ENCODE data around the gene PNPLA5. TPM values are rescaled to one million over a fixed set of nuclear protein-coding genes. Genes with fewer than 3 reads are reported as not detected.

The PNPLA5 gene
- total and polyA plus RNA-seq, 2 of the 8 experiments (the other 6 are each of a cell fraction or from before 2014, with no cell fraction given) = 3.9 to 6.8 TPM

- POLR2A ChIA-PET (ENCODE audit: partially characterized antibody) = no interaction called here
- H4K8ac ChIP-seq (ENCODE audit: extremely low read depth, insufficient read depth, low read length) = no peak overlapping the region
- H3K4me2 ChIP-seq (ENCODE audit: insufficient read depth in 1 of 2, low read depth in 2 of 2, low read length in 2 of 2) = no peak overlapping the region
Measured at GRCh38 chr22:43919106-43919973, 27.5 kb upstream of the PNPLA5 start.

More at GRCh38 chr22:43919106-43919973, 27.5 kb upstream of the PNPLA5 start:
- H2BK15ac ChIP-seq (ENCODE audit: low read length) = no peak overlapping the region
- no peak overlapping the region for H3K56ac ChIP-seq (replicated peaks; ENCODE audit: insufficient read length, low read depth, low read length)
- no peak overlapping the region for H3K27ac ChIP-seq (ENCODE audit: low read depth, low read length)
- H3K23ac ChIP-seq (ENCODE audit: insufficient read length) = no peak overlapping the region
- DNase-seq (ENCODE audit: low read depth in 1 of 2, low spot score in 2 of 2) (no peak), FAIRE-seq (no peak)
- no peak overlapping the region for H3K14ac ChIP-seq (ENCODE audit: insufficient read length)
- no peaks in the 10 kb centered on the region for H4K20me1 ChIP-seq (replicated peaks in 1 of 2; ENCODE audit: control insufficient read depth in 1 of 2, insufficient read depth in 2 of 2, low read length in 2 of 2)
- H3K79me1 ChIP-seq (ENCODE audit: low read depth, low read length) = no peaks in the 10 kb centered on the region; the same call in 1 of the 2 replicates
- no peaks in the 10 kb centered on the region; a peak in 1 of 7 replicates for H3K27me3 ChIP-seq (replicated peaks in 1 of 4; ENCODE audit: control insufficient read depth in 3 of 4, extremely low read depth in 1 of 4, insufficient read depth in 3 of 4, low read length in 3 of 4)
- H3K36me3 ChIP-seq (ENCODE audit: control insufficient read depth in 2 of 4, insufficient read depth in 4 of 4, low read length in 3 of 4) = no peaks in the 10 kb centered on the region
- no peak overlapping the region; the same call in 1 of the 2 replicates for H2AK5ac ChIP-seq (ENCODE audit: low read depth, low read length)
- no peak overlapping the region for H2BK5ac ChIP-seq (ENCODE audit: low read depth, low read length)
- H3K9ac ChIP-seq (replicated peaks in 1 of 4; ENCODE audit: extremely low read depth in 1 of 4, low read depth in 3 of 4, low read length in 3 of 4) = no peak overlapping the region
- H2BK12ac ChIP-seq (ENCODE audit: low read depth, low read length) = no peak overlapping the region
- H3K9me3 ChIP-seq (ENCODE audit: insufficient read depth in 2 of 2, low read depth in 1 of 2, low read length in 1 of 2) = peaks cover 0 to 4% of the 10 kb centered on the region in 2 experiments; a peak in 1 of 4 replicates
- H3K79me2 ChIP-seq (ENCODE audit: control insufficient read depth in 1 of 2, insufficient read depth in 2 of 2, low read length in 2 of 2) = no peaks in the 10 kb centered on the region
- H3K18ac ChIP-seq (ENCODE audit: extremely low read depth, low read length) = no peak overlapping the region
- no peak overlapping the region for H2BK20ac ChIP-seq (ENCODE audit: low read length)
- WGBS, 2 experiments (ENCODE audit: extremely low coverage in 1 of 2, insufficient coverage in 1 of 2, insufficient read length in 1 of 2, insufficient replicate concordance in 2 of 2, low coverage in 1 of 2, low lambda C conversion rate in 2 of 2, missing lambda C conversion rate in 1 of 2) = 82% methylated on average over 16 of the region's 16 CpGs; no CpG with 5 or more reads in 1 of the 2 experiments
- H3K4me1 ChIP-seq (replicated peaks in 1 of 4; ENCODE audit: control insufficient read depth in 3 of 4, insufficient read depth in 4 of 4, low read length in 3 of 4) = peaks cover 4 to 10% (median 5%) of the 10 kb centered on the region in 4 experiments
- H3K4me3 ChIP-seq (ENCODE audit: extremely low read depth in 1 of 4, insufficient read depth in 2 of 4, low read depth in 3 of 4, low read length in 4 of 4) = no peak overlapping the region
- H3K4ac ChIP-seq (replicated peaks; ENCODE audit: insufficient read length, low read depth, low read length) = no peak overlapping the region
- no peak overlapping the region for H2AFZ ChIP-seq (ENCODE audit: low read length)
- H4K91ac ChIP-seq (replicated peaks; ENCODE audit: insufficient read length, low read length) = peak overlapping the region; percentile 82
- no peak overlapping the region for H4K5ac ChIP-seq (ENCODE audit: insufficient read length, low read depth, low read length)
- CTCF ChIA-PET (ENCODE audit: partially characterized antibody) = interaction anchor here (1.1 to 1.5 kb wide), 2 partner anchors 12 to 35 kb away, joined by 3 read pairs; no protein-coding TSS in a partner anchor
- no peak overlapping the region for H2BK120ac ChIP-seq (replicated peaks; ENCODE audit: low read depth, low read length)
- TF ChIP-seq RXRA (IDR thresholded peaks at IDR 0.05; ENCODE audit: insufficient read depth, low read depth, low read length) = no peak
- TF ChIP-seq NANOG (IDR thresholded peaks at IDR 0.05; ENCODE audit: insufficient read depth, low read depth, low read length, poor library complexity, severe bottlenecking) = no peak
- TF ChIP-seq CBX5 (IDR thresholded peaks at IDR 0.05; ENCODE audit: low read depth, low read length) = no peak
- TF ChIP-seq PHF8 (conservative IDR thresholded peaks at IDR 0.05; ENCODE audit: low read depth, low read length) = no peak
- TF ChIP-seq SP1 (IDR thresholded peaks at IDR 0.05; ENCODE audit: low read depth, low read length) = no peak
- no peak for TF ChIP-seq GTF2F1 (IDR thresholded peaks at IDR 0.05; ENCODE audit: borderline replicate concordance, low read depth, low read length)
- no peak for TF ChIP-seq SIRT6 (IDR thresholded peaks at IDR 0.05; ENCODE audit: low read length)
- peaks cover 9% of the 10 kb centered on the region; the same call in 1 of the 2 replicates for H3K23me2 ChIP-seq (ENCODE audit: low read depth, low read length)
